Ishikawa (cell line): ENCODE data around the gene GRB10.

Experiments used
- CEBPB ChIP-seq: IDR thresholded peaks from 2 replicates; pipeline ENCODE4 v1.6.1; 2012
- CREB1 ChIP-seq: IDR thresholded peaks from 2 replicates; pipeline ENCODE4 v1.6.1; 2012; ENCODE audit warnings: low read depth
- EGR1 ChIP-seq: IDR thresholded peaks from 2 replicates; pipeline ENCODE4 v1.6.1; 2012
- EP300 ChIP-seq: IDR thresholded peaks from 2 replicates; pipeline ENCODE4 v1.6.1; 2012; ENCODE audit warnings: borderline replicate concordance
- FOXM1 ChIP-seq: IDR thresholded peaks from 2 replicates; pipeline ENCODE4 v1.6.1; 2012; ENCODE audit warnings: low read depth, borderline replicate concordance
- RAD21 ChIP-seq: IDR thresholded peaks from 2 replicates; pipeline ENCODE4 v1.6.1; 2012; ENCODE audit warnings: low read depth
- REST ChIP-seq: IDR thresholded peaks from 2 replicates; pipeline ENCODE4 v1.6.1; 2012; ENCODE audit warnings: low read depth, mild to moderate bottlenecking
- TAF1 ChIP-seq: IDR thresholded peaks from 2 replicates; pipeline ENCODE4 v1.6.1; 2012; ENCODE audit warnings: low read depth, mild to moderate bottlenecking
- TEAD4 ChIP-seq: IDR thresholded peaks from 2 replicates; pipeline ENCODE4 v1.6.1; 2012
- YY1 ChIP-seq: IDR thresholded peaks from 2 replicates; pipeline ENCODE4 v1.6.1; 2012; ENCODE audit warnings: low read depth
- ZBTB7A ChIP-seq: IDR thresholded peaks from 2 replicates; pipeline ENCODE4 v1.6.1; 2012; ENCODE audit warnings: low read depth
- TF ChIP-seq, protein P1 (sequence below): IDR thresholded peaks from 2 replicates; pipeline ENCODE4 v1.6.1; 2012

DNA sequence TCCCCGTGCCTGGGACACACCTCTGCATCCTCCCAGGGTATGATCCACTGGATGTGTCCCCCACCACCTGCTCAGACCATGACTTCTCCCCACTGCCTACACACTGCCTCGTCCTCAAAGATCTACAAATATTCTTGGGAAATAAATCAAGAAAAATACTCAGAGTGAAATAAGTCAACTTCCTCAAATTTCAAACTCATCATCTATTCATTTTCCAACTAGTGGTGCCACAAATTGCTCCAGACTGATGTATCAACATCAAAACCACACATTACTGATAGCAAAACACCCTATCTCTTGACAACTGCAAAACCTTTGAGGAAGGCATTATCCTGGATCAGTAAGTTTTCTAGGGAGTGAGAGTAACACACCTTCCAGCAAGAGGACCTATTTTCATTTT is 87.7 kb downstream of the GRB10 start:
- TF ChIP-seq EP300: no peak
- TF ChIP-seq CEBPB: no peak
- no peak for TF ChIP-seq TAF1
- no peak for TF ChIP-seq TEAD4
- TF ChIP-seq EGR1: no peak
- no peak for TF ChIP-seq RAD21
- no peak for TF ChIP-seq CREB1
- TF ChIP-seq FOXM1: no peak
- TF ChIP-seq YY1: no peak
- TF ChIP-seq, protein P1, sequence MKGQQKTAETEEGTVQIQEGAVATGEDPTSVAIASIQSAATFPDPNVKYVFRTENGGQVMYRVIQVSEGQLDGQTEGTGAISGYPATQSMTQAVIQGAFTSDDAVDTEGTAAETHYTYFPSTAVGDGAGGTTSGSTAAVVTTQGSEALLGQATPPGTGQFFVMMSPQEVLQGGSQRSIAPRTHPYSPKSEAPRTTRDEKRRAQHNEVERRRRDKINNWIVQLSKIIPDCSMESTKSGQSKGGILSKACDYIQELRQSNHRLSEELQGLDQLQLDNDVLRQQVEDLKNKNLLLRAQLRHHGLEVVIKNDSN: no peak
- TF ChIP-seq REST: no peak
- TF ChIP-seq ZBTB7A: no peak
